Upper lobe of left lung (tissue), 6 donors: ENCODE measurements around the gene PIN1. TPM values are rescaled to one million over a fixed set of nuclear protein-coding genes. Genes with fewer than 3 reads are reported as not detected.

Experiments
- ATAC-seq, 2 donors: fragments of 200-7000 bp; cut with Tn5 transposase; one replicate each; pipeline ENCODE4 v1.9.1; 2022; ENCODE audit warnings: mild to moderate bottlenecking in 2 of 2, moderate library complexity in 2 of 2; ENCODE audit not compliant: low FRiP score in 2 of 2
- DNase-seq, 2 donors: peaks; one replicate each; pipeline ENCODE4 v3.0.0-alpha.2; 2019 to 2020
- H3K27ac ChIP-seq, 4 donors: fragments of 200-600 bp; sonication (generic); one replicate each; pipeline ENCODE4 v1.5.1; 2016 to 2019
- H3K27me3 ChIP-seq, 4 donors: fragments of 200-600 bp; sonication (generic); one replicate each; pipeline ENCODE4 v1.5.1; 2017 to 2019
- H3K36me3 ChIP-seq, 4 donors: fragments of 200-600 bp; sonication (generic); one replicate each; pipeline ENCODE4 v1.5.1; 2016 to 2019
- H3K4me1 ChIP-seq, 4 donors: fragments of 200-600 bp; sonication (generic); one replicate each; pipeline ENCODE4 v1.5.1; 2018 to 2019
- H3K4me3 ChIP-seq, 4 donors: fragments of 200-600 bp; sonication (generic); one replicate each; pipeline ENCODE4 v1.5.1; 2017 to 2019; ENCODE audit warnings: mild to moderate bottlenecking in 2 of 4, moderate library complexity in 1 of 4
- H3K9me3 ChIP-seq, 4 donors: fragments of 200-600 bp; sonication (generic); one replicate each; pipeline ENCODE4 v1.5.1; 2018 to 2019
- EP300 ChIP-seq, 4 donors: sonication (generic); formaldehyde crosslinking; IDR thresholded peaks; one replicate each; pipeline ENCODE4 v1.5.1; 2017; ENCODE audit warnings: antibody characterized with exemption in 4 of 4, control low read depth in 2 of 4
- POLR2A ChIP-seq, 4 donors: fragments of 450-650 bp; IDR thresholded peaks; one replicate each; pipeline ENCODE4 v1.5.1; 2016 to 2017; ENCODE audit warnings: antibody characterized with exemption in 4 of 4, mild to moderate bottlenecking in 2 of 4
- POLR2AphosphoS5 ChIP-seq, 2 donors: sonication (generic); formaldehyde crosslinking; IDR thresholded peaks; one replicate each; pipeline ENCODE4 v1.5.1; 2017; ENCODE audit warnings: antibody characterized with exemption in 2 of 2
- WGBS, 2 donors: methylation state at CpG; one replicate each; pipeline ENCODE4 v1.1.5; 2017 to 2018; 5-methylcytosine and 5-hydroxymethylcytosine counted together
- total RNA-seq, 6 donors: library from RNA; depleted of rRNA in 4 of 6; stranded (reverse); fragments of >200 nt in 4 of 6; gene quantifications; one replicate each; pipeline versions ENCODE4 v1.1.0 to v1.2.1, GENCODE V29; 2016 to 2021
- TF ChIP-seq, protein P1 (sequence below), 6 experiments: fragments of 450-650 bp in 4 of 6; fragments of 200-600 bp in 2 of 6; sonication (generic) in 2 of 6; IDR thresholded peaks; one replicate each; pipeline ENCODE4 v1.5.1; 2016 to 2019; ENCODE audit warnings: antibody characterized with exemption in 6 of 6
- donor health status: DM: no; HTN: no; CAD: no; lungs with moderate emphysema.
- donor health status: DM: no; HTN: yes; CAD: no; lungs with severe emphysema.

PIN1 gene
- total RNA-seq, 6 donors from 2014 or later = 38.8 to 87.5 (median 70.7) TPM

DNA sequence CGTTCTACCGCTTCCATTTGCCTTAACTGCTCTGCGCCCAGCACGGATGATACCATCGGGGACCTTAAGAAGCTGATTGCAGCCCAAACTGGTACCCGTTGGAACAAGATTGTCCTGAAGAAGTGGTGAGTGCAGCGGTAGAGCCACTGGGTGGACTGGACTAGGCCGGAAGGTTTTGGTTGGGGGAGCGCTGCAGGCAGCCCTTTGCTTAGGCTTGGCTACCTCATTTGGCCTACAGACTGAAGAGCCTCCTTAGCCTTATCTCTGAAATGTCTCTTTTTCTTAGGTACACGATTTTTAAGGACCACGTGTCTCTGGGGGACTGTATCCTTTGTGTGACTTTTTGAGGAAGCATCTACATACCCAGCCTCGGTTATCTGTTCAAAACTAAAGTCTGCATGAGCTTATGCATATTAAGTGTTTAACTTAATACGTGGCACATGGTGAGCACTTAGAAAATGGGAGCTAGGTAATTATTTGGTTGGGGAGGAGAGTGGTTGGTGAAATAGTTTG is 6.5 kb upstream of the PIN1 start:
- Histone ChIP-seq H3K4me1 (peaks cover 23 to 35% (median 25%) of the 10 kb centered on the region in 4 donors), H3K27ac (peak overlapping the region; percentile 75 to 88 (median 84))
- DNase-seq = no peak

DNA sequence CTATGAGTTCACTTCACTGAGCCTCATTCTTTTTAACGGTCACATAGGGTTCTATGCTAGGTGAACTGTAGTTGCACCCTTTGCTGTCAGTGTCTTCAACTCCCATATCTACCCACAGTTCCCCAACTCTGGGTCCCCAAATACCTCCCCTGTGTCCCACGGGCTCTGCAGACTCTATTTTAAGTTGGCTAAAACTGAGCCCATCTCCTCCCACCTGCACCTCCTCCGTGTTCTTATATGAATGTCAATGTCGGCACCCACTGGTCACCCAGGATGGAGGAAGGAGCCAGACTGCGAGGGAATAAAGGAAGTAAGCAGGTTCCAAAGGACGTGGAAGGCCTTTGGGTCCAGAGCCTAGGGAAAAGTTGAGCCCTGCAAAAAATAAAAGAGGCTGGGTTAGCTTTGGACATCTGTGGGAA is 802 bp upstream of the PIN1 start:
- Histone ChIP-seq H3K4me1 (peaks cover 8 to 22% (median 14%) of the 10 kb centered on the region in 4 donors), H3K27ac (peak overlapping the region in 2 of 4 donors; percentile 25 to 87), H3K36me3 (peaks cover 0 to 28% (median 21%) of the 10 kb centered on the region in 4 donors), H3K9me3 (no peaks in the 10 kb centered on the region), H3K27me3 (no peaks in the 10 kb centered on the region), H3K4me3 (peak overlapping the region; percentile 48 to 100 (median 92))
- ATAC-seq (no peak), DNase-seq (no peak)
- TF ChIP-seq, protein P1, sequence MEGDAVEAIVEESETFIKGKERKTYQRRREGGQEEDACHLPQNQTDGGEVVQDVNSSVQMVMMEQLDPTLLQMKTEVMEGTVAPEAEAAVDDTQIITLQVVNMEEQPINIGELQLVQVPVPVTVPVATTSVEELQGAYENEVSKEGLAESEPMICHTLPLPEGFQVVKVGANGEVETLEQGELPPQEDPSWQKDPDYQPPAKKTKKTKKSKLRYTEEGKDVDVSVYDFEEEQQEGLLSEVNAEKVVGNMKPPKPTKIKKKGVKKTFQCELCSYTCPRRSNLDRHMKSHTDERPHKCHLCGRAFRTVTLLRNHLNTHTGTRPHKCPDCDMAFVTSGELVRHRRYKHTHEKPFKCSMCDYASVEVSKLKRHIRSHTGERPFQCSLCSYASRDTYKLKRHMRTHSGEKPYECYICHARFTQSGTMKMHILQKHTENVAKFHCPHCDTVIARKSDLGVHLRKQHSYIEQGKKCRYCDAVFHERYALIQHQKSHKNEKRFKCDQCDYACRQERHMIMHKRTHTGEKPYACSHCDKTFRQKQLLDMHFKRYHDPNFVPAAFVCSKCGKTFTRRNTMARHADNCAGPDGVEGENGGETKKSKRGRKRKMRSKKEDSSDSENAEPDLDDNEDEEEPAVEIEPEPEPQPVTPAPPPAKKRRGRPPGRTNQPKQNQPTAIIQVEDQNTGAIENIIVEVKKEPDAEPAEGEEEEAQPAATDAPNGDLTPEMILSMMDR (IDR thresholded peaks at IDR 0.05) = no peak
- no peak for TF ChIP-seq POLR2A (IDR thresholded peaks at IDR 0.05)
- TF ChIP-seq EP300 (IDR thresholded peaks at IDR 0.05) = no peak
- no peak for TF ChIP-seq POLR2AphosphoS5 (IDR thresholded peaks at IDR 0.05)
- WGBS, 2 donors = 74 to 78% methylated on average over 6 of the region's 6 CpGs

More for the DNA sequence above, 6.5 kb upstream of the PIN1 start:
- no peaks in the 10 kb centered on the region for H3K27me3 ChIP-seq
- ATAC-seq = no peak
- H3K4me3 ChIP-seq = peak overlapping the region; percentile 77 to 94 (median 84)
- TF ChIP-seq POLR2AphosphoS5 (IDR thresholded peaks at IDR 0.05) (no peak), EP300 (IDR thresholded peaks at IDR 0.05) (no peak), POLR2A (IDR thresholded peaks at IDR 0.05) (no peak)
- TF ChIP-seq, protein P1 (IDR thresholded peaks at IDR 0.05) = no peak
- H3K36me3 ChIP-seq = peaks cover 0 to 20% (median 14%) of the 10 kb centered on the region in 4 donors
- WGBS, 2 donors = 30 to 31% methylated on average over 7 to 13 of the region's 13 CpGs
- no peaks in the 10 kb centered on the region for H3K9me3 ChIP-seq

DNA sequence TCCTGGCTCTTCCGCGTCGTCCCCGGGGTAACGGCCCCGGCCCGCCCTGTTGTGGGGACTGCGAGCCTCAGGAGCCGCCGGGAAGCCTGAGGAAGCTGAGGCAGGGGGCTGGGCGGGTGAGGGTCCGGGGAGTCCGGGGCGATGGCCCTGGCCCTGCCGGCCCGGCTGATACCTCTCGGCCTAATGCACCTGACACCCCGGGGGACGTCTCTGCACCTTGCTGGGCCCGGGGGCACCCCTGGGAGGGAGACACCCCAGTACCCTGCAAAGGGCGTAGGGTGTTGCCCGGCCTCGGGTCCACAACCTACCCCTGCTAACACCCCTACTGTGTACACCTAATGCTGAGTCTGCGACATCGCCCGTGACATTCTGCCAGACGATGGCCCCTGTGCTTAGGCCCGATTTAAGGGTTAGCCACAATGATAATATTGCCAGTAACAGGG is 410 bp downstream of the PIN1 start:
- H3K27me3 ChIP-seq = no peaks in the 10 kb centered on the region
- peaks cover 8 to 18% (median 13%) of the 10 kb centered on the region in 4 donors for H3K4me1 ChIP-seq
- H3K4me3 ChIP-seq = peak overlapping the region; percentile 91 to 100 (median 92)
- H3K27ac ChIP-seq = peak overlapping the region; percentile 47 to 87 (median 77)
- peaks cover 0 to 28% (median 23%) of the 10 kb centered on the region in 4 donors for H3K36me3 ChIP-seq
- DNase-seq (no peak), ATAC-seq (peak in 1 of 2 donors; percentile 40)
- WGBS, 2 donors = 0 to 3% methylated on average over 8 to 21 of the region's 28 CpGs
- no peaks in the 10 kb centered on the region for H3K9me3 ChIP-seq
- TF ChIP-seq POLR2A (IDR thresholded peaks at IDR 0.05) (no peak), EP300 (IDR thresholded peaks at IDR 0.05) (no peak), POLR2AphosphoS5 (IDR thresholded peaks at IDR 0.05) (no peak)
- TF ChIP-seq, protein P1 (IDR thresholded peaks at IDR 0.05) = no peak

DNA sequence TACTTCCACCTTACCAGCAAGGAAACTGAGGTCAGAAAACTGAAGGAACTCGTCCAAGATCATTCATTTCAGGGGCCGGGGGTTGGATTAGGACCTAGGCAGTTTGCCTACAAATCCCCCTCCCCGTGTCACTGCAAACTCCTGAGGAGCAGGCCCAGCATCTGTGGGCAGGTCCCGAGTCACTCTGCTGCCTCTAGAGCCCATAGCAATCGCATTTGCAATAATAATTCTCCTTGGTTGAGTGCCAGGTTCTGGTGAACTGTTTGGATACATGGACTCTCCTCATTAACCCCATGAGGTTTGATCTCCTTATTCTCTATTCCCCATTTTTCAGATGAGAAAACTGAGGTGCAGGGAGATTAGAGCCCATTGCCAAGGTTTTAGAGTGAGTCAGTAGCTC is 903 bp downstream of the PIN1 start:
- H3K4me3 ChIP-seq = peak overlapping the region; percentile 91 to 100 (median 92)
- DNase-seq = no peak
- H3K36me3 ChIP-seq = peaks cover 0 to 29% (median 24%) of the 10 kb centered on the region in 4 donors
- 0 to 8% methylated on average over 5 of the region's 5 CpGs for WGBS, 2 donors
- H3K4me1 ChIP-seq = peaks cover 8 to 18% (median 13%) of the 10 kb centered on the region in 4 donors
- H3K27me3 ChIP-seq = no peaks in the 10 kb centered on the region
- ATAC-seq = no peak
- peak overlapping the region in 1 of 4 donors; percentile 87 for H3K27ac ChIP-seq
- H3K9me3 ChIP-seq = no peaks in the 10 kb centered on the region
- no peak for TF ChIP-seq POLR2AphosphoS5 (IDR thresholded peaks at IDR 0.05)
- TF ChIP-seq EP300 (IDR thresholded peaks at IDR 0.05) = no peak

DNA sequence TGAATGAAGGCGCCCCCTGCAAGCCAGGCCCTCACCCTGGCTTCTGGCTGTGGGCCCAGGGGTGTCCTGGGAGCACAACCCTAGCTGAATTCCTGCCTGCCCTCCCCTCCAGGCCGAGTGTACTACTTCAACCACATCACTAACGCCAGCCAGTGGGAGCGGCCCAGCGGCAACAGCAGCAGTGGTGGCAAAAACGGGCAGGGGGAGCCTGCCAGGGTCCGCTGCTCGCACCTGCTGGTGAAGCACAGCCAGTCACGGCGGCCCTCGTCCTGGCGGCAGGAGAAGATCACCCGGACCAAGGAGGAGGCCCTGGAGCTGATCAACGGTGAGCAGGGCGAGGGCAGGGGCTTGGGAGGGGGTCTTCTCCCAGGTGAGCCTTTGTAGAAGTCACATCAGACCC is 3.2 kb downstream of the PIN1 start:
- TF ChIP-seq POLR2A (IDR thresholded peaks at IDR 0.05) = no peak
- TF ChIP-seq EP300 (IDR thresholded peaks at IDR 0.05) = no peak
- no peak for TF ChIP-seq POLR2AphosphoS5 (IDR thresholded peaks at IDR 0.05)
- TF ChIP-seq, protein P1 (IDR thresholded peaks at IDR 0.05) = no peak

More for the DNA sequence above, 3.2 kb downstream of the PIN1 start:
- Histone ChIP-seq H3K4me3 (no peak overlapping the region), H3K9me3 (no peaks in the 10 kb centered on the region), H3K36me3 (peaks cover 9 to 52% (median 45%) of the 10 kb centered on the region in 4 donors), H3K27me3 (no peaks in the 10 kb centered on the region), H3K4me1 (peaks cover 8 to 18% (median 13%) of the 10 kb centered on the region in 4 donors), H3K27ac (no peak overlapping the region)
- DNase-seq (peak in 1 of 2 donors; percentile 67), ATAC-seq (no peak)
- WGBS, 2 donors = 93% methylated on average over 15 of the region's 15 CpGs; no CpG with 5 or more reads in 1 of the 2 donors
